HG03039 (cell line): ENCODE data around the gene LAMC1.

Source experiments
- ATAC-seq: cut with Tn5 transposase; IDR thresholded peaks from one replicate; pipeline ENCODE4 v1.9.1; 2021; ENCODE audit warnings: mild to moderate bottlenecking, moderate library complexity; ENCODE audit not compliant: unreplicated experiment

LAMC1 gene

GRCh38 chr1:183077097-183077496, 53.9 kb downstream of the LAMC1 start:
- no peak for ATAC-seq

- ATAC-seq: no peak
Observed at GRCh38 chr1:183079712-183080388, 56.6 kb downstream of the LAMC1 start.

- ATAC-seq: no peak
Observed at GRCh38 chr1:183080406-183080805, 57.2 kb downstream of the LAMC1 start.

GRCh38 chr1:183081402-183082120, 58.3 kb downstream of the LAMC1 start:
- no peak for ATAC-seq

GRCh38 chr1:183082650-183083049, 59.4 kb downstream of the LAMC1 start:
- ATAC-seq: no peak

GRCh38 chr1:183087001-183087400, 63.8 kb downstream of the LAMC1 start:
- ATAC-seq: no peak

GRCh38 chr1:183089025-183089639, 65.9 kb downstream of the LAMC1 start:
- ATAC-seq: no peak

GRCh38 chr1:183090391-183091006, 67.3 kb downstream of the LAMC1 start:
- no peak for ATAC-seq

GRCh38 chr1:183091181-183091580, 68.0 kb downstream of the LAMC1 start:
- ATAC-seq: no peak

GRCh38 chr1:183092350-183092749, 69.1 kb downstream of the LAMC1 start:
- ATAC-seq: no peak

- no peak for ATAC-seq
Observed at GRCh38 chr1:183093066-183093668, 69.9 kb downstream of the LAMC1 start.

- ATAC-seq: no peak
Observed at GRCh38 chr1:183093786-183094298, 70.6 kb downstream of the LAMC1 start.

- no peak for ATAC-seq
Observed at GRCh38 chr1:183094351-183094750, 71.1 kb downstream of the LAMC1 start.

- no peak for ATAC-seq
Observed at GRCh38 chr1:183096351-183096750, 73.1 kb downstream of the LAMC1 start.

GRCh38 chr1:183096894-183097293, 73.7 kb downstream of the LAMC1 start:
- no peak for ATAC-seq

- ATAC-seq: no peak
Observed at GRCh38 chr1:183097438-183098051, 74.3 kb downstream of the LAMC1 start.

- no peak for ATAC-seq
Observed at GRCh38 chr1:183098317-183098716, 75.1 kb downstream of the LAMC1 start.

GRCh38 chr1:183100361-183100974, 77.2 kb downstream of the LAMC1 start:
- no peak for ATAC-seq

GRCh38 chr1:183101081-183101480, 77.9 kb downstream of the LAMC1 start:
- ATAC-seq: no peak

- no peak for ATAC-seq
Observed at GRCh38 chr1:183101841-183102276, 78.6 kb downstream of the LAMC1 start.
